ENCODE measurements around the gene EGFR. TPM values are rescaled to one million over a fixed set of nuclear protein-coding genes. Genes with fewer than 3 reads are reported as not detected.

EGFR gene
- polyA plus RNA-seq, 4 donors = 28.3 to 32.1 (median 31.0) TPM

DNA sequence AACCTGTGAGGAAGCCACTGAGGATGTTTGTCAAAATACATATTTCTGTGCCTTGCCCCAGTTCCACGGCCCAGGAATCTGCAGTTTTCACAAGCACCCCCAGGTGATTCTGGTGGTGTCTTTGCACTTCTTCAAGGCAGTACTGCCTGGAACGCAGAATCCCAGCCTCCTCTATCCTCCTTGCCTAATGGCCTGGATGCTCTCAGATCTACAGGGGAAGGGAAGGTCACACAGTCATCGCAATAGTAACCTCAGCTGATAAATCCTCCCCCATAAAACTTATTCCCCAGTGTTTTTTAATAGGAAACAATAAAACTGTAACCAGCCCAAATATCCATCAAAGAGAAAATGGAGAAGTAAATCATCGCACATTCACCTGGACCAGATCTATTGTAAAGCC, 78.3 kb downstream of the EGFR start:
- no peak for DNase-seq (ENCODE audit: low read depth in 4 of 4, low spot score in 2 of 4)

DNA sequence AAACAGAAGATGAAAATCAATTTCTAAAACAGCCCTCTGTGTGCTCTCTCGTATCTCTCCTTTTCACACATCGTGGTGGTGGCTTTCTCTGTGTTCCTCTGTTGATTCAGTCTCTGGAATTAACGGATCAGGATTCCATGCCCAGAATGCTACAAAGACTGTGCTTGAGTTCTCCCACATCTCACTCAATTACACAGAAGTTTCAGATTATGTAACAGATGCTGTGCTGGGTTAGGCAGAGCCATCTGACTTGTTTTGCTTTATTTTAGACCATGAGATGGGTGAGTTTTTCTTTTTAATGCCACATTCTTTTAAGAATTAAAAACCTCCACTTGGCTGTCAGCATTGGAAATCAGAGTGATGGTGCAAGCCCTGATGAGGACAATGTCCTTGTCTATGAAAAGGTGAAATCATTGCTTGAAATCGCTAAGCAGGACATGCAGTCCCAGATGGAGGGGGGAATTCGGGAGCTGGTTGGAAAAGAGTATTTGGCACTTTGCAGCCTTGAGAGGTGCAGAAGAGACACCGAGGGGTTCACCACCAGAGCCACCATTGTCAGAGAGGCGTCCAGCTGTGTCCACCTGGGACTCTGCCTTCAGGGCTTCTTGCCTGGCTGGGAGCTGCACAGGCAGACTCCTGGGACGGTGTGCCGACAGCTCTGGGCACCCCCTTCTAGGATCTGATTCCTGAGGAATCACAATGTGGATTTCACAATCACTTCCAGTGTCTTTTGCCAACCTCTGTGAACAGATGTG, 80.4 kb downstream of the EGFR start:
- no peak for DNase-seq (ENCODE audit: low read depth in 4 of 4, low spot score in 2 of 4)

DNA sequence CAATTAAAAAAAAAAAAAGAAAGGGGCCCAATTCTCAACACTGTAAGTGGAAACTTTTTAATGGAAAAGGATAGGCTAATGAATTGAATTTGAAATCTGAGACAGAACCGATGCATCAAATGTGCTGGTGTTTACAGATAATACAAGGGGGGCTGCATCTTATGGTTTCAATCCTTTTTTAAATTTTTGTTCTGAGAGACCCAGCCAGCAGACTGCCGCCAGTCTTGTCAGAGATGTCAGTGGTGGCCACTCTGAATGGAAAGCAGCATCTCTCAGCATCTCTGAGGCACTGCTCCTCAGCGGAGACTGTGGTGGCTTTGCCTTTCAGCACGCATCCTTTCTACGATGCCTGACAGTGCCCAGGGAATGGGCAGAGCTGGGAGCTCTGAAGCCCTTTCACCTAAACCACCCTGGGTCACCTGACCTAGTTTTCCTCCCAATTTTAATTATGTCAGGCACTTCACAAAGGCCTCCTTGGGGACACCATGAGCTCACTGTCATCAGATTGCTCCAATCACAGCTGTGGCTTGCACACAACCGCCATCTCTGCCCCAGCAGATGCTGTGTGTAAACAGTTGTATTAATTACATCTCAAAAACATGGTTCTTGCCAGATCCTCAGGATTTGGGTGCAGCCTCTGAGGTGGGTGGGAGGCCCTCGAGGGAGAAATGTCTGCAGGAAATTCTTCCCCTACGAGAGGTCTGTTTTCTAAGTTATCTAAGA, 81.2 kb downstream of the EGFR start:
- no peak for DNase-seq (ENCODE audit: low read depth in 4 of 4, low spot score in 2 of 4)

DNA sequence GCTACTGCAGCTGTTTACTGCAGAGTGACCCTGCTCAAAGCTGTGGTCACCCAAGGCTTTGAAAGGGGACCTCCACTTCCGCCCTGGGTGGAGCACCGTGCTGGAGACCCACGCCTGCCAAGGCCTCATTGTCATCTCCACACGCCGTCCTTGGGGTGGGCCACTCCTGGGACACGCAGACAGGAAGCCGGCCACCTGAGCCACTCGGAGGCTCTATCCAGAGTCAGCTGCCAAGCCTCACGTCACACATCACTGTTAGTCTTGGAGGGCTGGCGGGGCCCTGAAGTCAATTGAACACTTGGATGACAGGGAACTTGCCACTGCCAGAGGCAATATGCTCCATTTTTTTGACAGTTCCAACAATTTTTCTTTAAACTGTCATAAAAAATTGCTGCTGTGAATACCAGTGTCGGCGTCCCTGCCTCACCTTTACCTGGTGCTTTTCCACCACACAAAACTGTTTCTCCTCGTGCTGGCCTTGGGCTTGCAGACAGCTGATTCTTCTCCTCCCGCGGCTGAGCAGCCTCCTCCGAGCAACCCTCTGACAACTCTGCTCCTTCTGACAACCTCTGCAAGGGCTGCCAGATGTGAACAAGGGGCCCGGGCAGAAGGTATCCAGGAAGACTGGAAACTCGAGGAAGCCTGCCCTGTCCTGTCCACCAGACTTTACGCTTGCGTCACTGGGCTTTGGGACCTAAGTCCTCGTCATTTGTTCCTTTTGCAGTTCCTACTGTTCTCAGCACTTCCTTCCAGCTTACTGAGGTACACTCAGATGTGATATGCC, 81.9 kb downstream of the EGFR start:
- no peak for DNase-seq (ENCODE audit: low read depth in 4 of 4, low spot score in 2 of 4)

DNA sequence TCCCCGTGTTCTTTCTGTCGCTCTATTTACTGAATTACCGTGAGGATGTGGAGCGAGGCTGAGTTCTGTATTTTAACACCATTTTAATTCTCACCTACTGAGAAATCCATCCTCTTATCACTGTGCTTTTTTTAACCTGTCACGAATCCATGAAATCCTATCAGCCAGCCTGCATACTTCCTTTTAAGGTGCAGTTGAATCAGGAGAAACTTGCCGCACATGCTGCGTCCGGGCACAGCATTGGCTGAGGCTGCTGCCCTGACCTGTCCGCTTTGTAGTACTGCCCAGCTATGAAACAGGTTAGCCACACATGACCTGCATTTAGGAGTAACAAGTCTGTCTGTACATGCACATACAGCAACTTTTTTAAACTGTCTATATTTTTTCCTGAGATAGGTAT, 82.5 kb downstream of the EGFR start:
- DNase-seq (ENCODE audit: low read depth in 4 of 4, low spot score in 2 of 4) = no peak

DNA sequence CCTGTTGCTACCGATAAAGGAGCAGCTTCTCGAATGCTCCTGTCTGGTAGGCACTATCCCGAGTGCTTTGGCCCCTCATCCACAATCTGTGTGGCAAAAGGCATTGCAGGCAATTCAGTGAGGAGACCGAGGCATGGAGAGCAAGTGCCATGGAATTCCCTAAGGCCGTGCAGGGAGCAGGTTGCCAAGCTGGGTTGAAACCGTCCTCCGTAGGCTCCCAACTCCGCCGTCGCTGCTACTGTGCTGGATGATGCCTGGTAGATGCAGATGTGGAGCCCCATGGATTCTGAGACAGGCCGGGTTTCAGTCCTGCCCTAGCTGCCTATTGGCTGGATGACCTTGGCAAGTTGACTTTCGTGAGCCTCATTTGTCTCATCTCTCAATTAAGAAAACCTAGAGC, 85.3 kb downstream of the EGFR start:
- no peak for DNase-seq (ENCODE audit: low read depth in 4 of 4, low spot score in 2 of 4)

DNA sequence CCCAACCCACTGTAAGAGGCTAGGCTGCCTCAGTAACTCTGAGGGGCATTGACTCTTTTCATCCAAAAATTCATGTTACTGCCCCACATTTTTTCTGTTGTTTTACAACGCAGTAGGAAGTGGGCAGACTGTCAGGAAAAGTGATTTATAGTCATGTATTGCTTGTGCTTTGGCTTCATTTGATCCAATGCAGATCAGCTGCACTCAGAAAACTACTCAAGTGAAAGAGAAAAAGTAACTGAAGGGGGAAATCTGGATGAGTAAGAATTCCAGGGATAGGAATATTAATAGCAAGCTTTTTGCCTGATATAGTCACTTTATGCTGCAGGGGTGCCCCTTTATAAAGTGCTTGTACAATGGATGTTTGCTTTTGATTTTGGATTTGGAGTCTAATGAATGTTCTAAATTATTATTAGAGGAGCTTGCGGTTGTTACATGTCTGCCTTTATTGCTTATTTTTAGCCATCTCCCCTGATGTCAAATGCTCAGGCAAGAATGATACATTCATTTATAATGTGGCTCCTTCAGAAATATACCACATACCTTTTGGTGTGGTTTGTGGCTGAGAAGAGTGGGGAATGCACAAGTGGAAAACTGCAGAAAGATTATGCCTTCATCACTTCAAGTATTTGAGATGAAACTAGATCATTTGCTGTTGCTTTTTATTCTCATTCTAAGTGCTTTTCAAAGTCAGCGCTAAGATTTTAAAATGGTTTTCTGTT, 86.1 kb downstream of the EGFR start:
- no peak for DNase-seq (ENCODE audit: low read depth in 4 of 4, low spot score in 2 of 4)

DNA sequence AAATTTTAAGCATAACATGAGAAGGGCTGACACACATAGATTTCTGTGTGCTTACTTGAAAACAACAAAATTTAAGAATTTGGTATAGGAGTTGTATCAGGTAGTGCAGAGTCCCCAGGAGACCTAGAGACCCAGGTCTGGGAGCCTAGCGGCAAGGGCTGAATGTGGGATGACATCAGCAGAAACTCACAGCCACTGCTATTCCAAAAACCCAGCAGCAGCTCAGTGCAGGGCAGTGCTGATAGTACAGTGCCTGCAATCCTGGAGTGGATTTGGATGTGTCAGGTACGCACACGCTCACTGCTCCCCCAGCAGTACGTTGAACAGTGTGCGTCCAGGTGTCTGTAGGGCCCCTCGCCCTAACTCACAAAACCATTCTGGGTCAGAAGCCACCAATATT, 87.1 kb downstream of the EGFR start:
- DNase-seq (ENCODE audit: low read depth in 4 of 4, low spot score in 2 of 4) = no peak

DNA sequence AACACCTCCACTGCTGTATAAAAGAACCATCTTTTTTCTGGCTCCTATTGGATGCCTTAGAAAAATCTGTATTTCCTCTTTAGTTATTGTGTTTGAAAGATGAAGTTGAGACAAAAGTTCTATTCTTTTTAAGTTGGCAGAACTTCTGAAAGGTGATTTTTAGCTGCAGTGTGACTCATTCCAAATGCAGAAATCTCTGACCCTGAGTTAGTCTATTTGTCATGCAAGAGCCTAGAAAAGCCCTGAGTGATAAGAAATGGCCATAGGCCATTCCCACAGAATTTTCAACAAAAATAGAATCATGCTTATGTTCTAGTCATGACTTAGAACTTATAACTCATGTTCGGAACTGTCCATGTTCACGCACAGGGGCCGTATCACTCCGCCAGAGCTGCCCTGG, 89.1 kb downstream of the EGFR start:
- no peak for DNase-seq (ENCODE audit: low read depth in 4 of 4, low spot score in 2 of 4)

DNA sequence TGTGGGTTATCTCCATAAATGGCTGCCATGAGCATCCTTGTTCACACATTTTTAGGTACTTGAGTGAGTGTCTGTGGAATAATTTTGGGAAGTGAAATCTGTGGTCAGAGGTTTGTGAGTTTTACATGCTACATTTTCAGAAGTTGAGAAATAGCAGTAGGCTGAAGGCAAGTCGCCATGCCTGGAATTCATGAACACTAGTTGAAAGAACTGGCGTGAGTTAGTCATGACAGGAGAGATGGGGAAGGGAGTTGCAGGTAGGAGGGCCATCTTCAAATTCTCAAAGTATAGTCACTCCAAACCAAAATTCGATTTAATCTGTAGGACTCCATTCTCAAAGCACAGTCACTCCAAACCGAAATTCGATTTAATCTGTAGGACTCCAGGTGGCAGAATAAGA, 89.6 kb downstream of the EGFR start:
- DNase-seq (ENCODE audit: low read depth in 4 of 4, low spot score in 2 of 4) = no peak

DNA sequence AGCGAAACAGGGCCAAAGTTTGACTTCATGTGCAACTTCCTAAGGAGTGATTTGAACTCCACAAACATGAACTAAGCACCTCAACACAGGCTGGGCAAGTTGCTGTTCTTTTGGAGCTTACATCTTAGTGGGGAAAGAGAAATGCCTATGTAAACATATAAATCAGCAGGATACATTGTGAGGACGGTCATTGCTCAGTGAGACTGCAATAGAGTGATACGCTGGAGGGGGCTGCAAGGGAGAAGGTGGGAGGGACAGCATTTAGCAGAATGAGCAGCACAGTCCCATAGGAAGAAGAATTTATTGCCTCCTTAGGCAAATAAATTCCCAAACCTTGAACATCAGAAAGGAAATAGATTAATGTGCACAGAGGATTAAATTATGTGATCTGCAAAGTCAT, 90.0 kb downstream of the EGFR start:
- no peak for DNase-seq (ENCODE audit: low read depth in 4 of 4, low spot score in 2 of 4)

DNA sequence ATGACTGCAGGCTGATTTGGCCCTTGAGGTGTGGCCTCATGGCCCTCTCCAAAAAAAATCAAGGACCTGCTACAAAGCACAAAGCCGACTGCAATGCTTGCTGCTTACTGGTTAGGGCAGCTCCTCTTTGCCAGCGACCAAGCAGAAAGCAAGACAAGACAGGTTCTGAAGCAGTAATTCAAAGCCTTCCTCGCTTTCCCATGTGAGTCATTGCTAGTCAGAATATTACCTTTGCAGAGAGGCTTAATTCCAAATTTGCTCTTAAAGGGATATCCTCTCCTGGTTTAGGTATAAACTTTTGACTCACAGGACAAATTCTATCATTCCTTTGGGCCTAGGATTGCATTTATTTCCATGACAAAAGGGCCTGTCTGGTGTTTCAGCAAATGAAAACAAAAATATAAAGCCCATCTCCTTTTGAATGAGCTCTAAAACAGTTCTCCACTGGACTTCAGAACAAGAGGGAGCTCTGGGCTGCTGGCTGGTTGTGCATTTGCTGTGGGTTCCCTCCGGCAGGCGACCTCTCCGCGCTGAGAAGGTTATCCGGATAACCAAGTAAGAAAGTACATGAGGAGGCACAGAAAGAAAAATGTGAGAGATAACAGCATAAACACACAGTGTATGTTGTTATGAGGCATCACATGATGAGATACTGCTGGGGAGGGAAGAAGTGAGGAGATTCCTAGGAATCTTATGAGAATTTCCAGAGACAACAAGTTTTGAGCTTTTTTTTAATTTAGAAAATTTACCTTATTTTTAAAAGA, 90.8 kb downstream of the EGFR start:
- no peak for DNase-seq (ENCODE audit: low read depth in 4 of 4, low spot score in 2 of 4)

DNA sequence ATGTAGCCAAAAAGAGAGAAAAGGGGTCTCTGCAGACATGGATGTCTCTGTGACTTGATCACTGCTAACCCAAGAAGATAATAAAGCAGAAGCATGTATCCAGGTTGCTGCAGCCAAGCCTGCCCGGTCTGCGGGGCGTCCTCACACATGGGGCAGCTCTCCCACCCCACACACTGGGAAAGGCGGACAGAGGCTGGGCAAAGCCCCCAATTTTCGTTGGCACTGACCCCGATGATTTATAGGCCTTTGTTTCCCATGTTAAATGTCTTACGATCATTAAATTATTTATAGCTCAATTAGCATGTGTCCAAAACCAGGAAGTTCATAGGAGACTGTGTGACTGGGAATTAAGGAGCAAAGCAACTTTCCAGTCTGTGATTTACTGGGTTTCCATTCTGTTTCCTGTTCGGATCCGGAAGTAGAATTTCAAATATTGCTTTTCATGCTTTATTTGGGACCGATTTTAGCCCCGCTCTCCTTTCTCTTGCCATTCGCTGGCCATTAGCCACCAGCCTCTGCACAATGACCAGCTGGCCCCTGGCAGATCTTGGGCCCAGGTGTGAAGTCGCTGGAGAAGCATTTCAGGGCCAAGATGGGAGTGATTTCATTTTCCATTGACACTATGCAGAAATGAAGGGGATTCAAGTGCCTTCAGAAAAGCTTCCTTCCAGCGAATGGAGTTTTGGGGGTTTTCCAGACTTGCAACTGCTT, 91.6 kb downstream of the EGFR start:
- DNase-seq (ENCODE audit: low read depth in 4 of 4, low spot score in 2 of 4) = no peak

DNA sequence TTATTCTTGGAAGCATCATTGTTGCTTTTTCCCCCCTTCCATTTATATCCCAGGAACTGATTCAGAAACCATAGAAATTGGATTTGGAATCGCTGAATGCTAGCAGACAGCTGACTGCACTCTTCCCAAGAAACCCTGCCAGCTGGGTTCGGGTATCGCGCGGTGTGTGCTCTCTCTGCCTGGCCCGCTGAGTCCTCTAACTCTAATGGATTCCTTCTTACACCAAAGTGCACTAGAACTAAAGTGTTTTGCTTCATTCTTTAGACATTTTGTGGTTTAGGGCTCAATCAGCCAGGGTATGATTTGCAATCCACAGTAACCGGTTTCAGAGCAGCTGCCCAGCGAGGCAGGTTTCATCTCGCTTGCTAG, 92.2 kb downstream of the EGFR start:
- DNase-seq (ENCODE audit: low read depth in 4 of 4, low spot score in 2 of 4) = no peak

DNA sequence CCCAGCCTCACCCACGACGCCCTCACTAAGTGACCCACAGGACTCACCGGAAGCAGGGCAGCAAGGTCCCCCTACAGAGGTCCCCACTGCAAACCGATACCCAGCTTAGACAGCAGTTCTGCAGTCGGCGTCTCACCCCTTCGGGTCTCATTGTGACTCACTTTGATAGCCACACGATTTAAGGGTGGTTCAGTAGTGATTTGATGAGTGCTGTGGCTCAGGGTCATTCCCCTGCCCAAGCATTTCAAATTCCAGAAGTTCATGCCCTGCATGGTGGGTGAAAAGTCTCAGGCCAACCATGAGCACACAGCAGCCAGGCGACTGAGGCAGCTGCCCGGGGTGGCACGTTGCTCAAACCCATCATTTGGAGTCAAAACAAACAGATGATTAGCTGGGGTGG, 93.2 kb downstream of the EGFR start:
- DNase-seq (ENCODE audit: low read depth in 4 of 4, low spot score in 2 of 4) = no peak

DNA sequence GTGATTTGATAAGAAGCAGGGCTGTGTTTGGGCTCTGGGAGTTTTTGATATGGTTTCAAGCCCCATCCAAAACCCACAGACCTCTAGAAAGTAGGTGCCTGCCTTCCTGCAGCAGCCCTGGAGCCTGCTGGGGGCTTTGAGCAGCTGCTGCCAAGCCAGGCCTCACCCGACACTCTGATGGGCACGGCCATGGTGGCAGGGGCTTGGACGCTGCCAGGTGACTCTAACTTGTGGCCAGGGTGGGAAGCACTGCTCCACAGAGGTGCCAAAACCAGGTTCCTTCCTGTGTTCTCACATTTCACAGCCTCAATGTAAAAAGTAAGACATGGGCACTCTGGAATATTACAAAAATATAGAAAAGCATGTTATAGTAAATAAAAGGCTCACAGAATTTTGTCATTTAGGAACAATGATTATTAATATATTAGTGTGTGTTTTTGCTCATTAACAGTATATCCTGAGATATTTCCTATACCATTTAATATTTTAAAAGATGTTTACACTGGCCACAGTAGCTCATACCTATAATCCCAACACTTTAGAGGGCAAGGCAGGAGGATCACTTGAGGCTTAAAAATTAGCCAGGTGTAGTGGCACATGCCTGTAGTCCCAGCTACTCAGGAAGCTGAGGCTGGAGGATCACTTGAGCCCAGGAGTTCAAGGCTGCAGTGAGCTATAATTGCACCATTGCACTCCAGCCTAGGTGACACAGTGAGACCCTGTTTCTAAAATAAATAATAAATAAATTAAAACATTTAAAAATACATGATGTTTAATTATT, 95.1 kb downstream of the EGFR start:
- DNase-seq (ENCODE audit: low read depth in 4 of 4, low spot score in 2 of 4) = no peak

DNA sequence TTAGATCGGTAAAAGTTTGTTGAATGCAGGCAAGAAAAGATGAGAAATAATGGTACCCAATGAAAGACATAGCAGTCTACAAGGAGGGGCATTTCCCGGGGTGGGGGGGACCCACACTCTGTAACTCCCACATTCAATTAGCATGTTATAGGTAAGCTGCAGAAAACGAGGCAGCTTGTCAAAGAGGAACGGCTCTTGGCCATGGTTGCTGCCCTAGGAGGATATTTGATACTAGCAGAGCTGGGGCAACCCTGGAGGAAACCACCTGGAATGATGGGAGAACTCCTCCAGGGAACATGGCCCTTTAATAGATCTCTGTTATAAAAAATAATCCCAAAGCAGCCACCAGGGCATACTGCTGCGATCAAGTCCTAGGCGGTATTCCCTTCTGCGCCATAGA, 98.5 kb downstream of the EGFR start:
- DNase-seq (ENCODE audit: low read depth in 4 of 4, low spot score in 2 of 4) = no peak

DNA sequence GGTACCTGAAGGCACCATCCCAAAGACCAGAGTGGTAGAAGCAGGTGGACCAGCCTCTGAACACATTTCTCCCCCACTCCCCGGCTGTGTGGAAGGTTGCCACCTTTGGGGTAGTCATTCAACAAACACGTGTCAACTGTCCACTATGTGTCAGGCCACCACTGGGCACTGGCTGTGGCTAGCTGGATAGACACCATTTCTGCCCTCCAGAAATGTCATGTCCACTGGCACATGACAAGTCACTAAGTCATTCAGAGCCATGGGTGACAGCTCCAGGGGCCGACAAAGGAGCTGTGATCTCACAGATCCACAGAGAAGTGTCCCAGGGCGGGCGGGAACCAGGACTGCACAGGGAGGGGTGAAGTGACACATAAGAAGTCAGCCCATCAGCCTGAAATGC, 99.6 kb downstream of the EGFR start:
- DNase-seq (ENCODE audit: low read depth in 4 of 4, low spot score in 2 of 4) = no peak

DNA sequence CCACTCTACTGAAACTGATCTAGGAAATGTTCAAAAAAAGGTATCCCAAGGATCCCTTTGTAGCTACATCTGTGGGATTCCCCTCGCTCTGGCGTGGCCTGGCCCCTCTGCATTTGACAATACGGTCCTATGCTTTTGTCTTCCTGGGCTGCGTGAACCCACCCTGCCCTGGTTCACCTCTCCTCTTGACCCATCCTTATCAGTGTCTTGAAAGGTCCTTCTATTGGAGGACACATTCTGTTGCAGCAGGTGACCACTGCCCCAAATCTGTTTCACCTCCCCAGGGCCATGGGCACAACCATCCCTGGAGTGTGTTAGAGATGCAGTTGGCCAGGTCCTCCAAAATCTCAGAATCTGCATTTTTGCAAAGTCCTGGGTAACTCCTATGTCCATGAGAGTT, 100.8 kb downstream of the EGFR start:
- DNase-seq (ENCODE audit: low read depth in 4 of 4, low spot score in 2 of 4) = no peak
